Kidney epithelial cell (primary cell): ENCODE results near the gene PDE4B. TPM values are rescaled to one million over a fixed set of nuclear protein-coding genes. Genes with fewer than 3 reads are reported as not detected.

Experiments used
- DNase-seq: peaks from one replicate; pipeline ENCODE4 v3.0.0-alpha.2; 2010; ENCODE audit warnings: low read depth
- H3K27me3 ChIP-seq: 2 replicates; pipeline ENCODE4 v1.6.0; 2011; ENCODE audit warnings: low read length; ENCODE audit not compliant: control insufficient read depth, insufficient read depth
- H3K36me3 ChIP-seq: 2 replicates; pipeline ENCODE4 v1.5.1; 2011; ENCODE audit warnings: low read length; ENCODE audit not compliant: control insufficient read depth, insufficient read depth
- H3K4me3 ChIP-seq: 2 replicates; pipeline ENCODE4 v1.5.1; 2011; ENCODE audit warnings: low read depth, mild to moderate bottlenecking, control low read depth, low read length
- total RNA-seq: library from RNA; depleted of rRNA; stranded (reverse); fragments of >200 nt; gene quantifications from 2 replicates; pipeline ENCODE4 v1.2.3, GENCODE V29; 2015
- TF ChIP-seq, protein P1 (sequence below): IDR thresholded peaks from 2 replicates; pipeline ENCODE4 v1.5.1; 2011; ENCODE audit warnings: mild to moderate bottlenecking, moderate library complexity, low read length, control low read depth, inconsistent platforms; ENCODE audit not compliant: insufficient read depth, poor library complexity, severe bottlenecking

The PDE4B gene
- total RNA-seq, 1 donor from 2014 or later: 0.33 TPM

DNA sequence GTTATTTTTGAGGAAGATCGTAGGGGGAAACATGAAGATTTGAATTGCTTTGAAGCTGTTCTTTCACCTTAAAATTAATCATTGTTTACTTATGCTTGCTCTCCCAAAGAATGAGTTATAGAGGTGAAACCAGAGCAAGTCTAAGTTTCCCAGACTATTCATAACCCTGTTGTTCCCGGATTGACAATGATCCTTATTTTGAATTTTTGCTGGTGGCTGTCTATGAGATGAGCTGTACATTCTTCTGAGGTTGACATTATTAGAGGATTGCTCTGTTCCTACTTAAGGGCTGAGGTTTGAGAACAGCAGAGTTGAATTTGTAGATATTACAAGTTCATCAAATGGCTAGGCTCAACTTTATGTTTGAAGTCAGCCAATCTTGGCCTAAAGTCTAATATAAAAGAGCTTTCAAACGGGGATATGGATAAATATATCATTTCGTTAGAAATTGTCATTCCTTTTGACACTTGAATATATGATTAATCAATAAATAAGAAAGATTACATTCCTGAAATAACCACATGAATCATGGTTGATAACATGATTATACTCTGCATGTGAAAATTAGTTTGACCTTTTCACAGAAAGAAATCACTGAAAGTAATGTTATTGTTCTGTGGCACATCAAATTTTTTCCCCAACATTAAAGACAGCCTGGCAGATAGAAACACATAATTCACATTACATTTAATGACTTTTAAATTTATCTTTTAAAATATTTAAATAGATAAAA is 19.1 kb upstream of the PDE4B start:
- Histone ChIP-seq H3K36me3 (no peaks in the 10 kb centered on the region), H3K4me3 (no peak overlapping the region), H3K27me3 (no peaks in the 10 kb centered on the region)
- TF ChIP-seq, protein P1, sequence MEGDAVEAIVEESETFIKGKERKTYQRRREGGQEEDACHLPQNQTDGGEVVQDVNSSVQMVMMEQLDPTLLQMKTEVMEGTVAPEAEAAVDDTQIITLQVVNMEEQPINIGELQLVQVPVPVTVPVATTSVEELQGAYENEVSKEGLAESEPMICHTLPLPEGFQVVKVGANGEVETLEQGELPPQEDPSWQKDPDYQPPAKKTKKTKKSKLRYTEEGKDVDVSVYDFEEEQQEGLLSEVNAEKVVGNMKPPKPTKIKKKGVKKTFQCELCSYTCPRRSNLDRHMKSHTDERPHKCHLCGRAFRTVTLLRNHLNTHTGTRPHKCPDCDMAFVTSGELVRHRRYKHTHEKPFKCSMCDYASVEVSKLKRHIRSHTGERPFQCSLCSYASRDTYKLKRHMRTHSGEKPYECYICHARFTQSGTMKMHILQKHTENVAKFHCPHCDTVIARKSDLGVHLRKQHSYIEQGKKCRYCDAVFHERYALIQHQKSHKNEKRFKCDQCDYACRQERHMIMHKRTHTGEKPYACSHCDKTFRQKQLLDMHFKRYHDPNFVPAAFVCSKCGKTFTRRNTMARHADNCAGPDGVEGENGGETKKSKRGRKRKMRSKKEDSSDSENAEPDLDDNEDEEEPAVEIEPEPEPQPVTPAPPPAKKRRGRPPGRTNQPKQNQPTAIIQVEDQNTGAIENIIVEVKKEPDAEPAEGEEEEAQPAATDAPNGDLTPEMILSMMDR: no peak
- no peak for DNase-seq

DNA sequence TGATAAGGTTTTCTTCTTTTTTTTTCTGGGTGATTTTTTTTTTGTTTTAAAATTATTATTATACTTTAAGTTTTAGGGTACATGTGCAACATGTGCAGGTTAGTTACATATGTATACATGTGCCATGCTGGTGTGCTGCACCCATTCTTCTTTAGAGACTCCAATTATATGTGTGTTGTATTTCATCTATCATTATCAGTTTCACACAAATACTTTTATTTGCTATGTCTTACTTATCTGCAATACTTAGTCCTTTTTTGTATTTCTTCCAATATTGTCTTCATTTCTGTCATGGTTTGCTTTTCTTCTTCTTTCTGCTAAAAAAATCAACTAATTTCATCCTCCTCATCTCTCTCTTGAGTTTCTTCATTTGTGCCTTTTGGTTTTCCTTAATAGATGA is 3.9 kb upstream of the PDE4B start:
- no peaks in the 10 kb centered on the region for H3K36me3 ChIP-seq
- no peak for DNase-seq
- H3K27me3 ChIP-seq: peaks cover 21% of the 10 kb centered on the region
- H3K4me3 ChIP-seq: no peak overlapping the region
- TF ChIP-seq, protein P1: no peak

DNA sequence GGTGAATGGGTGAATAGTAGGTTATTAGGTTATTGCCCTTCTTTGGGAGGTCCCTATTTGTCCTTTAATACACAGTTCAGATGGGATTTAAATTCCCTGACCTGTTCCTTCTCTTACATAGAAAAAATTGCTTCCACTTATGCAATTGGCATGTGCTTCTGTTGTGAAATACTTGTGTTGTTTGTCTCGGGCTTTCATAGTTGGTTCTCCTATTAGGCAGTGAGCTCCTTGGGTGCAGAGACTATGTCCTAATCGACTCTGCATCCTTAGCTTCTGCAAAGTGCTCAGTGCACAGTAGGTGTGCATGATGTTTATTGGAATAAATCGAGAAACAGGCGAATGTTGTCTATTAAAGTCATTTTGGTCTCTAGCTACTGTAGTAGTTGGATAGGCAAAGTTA is 1.3 kb upstream of the PDE4B start:
- no peaks in the 10 kb centered on the region for H3K36me3 ChIP-seq
- H3K27me3 ChIP-seq: peaks cover 22% of the 10 kb centered on the region
- no peak for DNase-seq
- TF ChIP-seq, protein P1: no peak
- H3K4me3 ChIP-seq: no peak overlapping the region

DNA sequence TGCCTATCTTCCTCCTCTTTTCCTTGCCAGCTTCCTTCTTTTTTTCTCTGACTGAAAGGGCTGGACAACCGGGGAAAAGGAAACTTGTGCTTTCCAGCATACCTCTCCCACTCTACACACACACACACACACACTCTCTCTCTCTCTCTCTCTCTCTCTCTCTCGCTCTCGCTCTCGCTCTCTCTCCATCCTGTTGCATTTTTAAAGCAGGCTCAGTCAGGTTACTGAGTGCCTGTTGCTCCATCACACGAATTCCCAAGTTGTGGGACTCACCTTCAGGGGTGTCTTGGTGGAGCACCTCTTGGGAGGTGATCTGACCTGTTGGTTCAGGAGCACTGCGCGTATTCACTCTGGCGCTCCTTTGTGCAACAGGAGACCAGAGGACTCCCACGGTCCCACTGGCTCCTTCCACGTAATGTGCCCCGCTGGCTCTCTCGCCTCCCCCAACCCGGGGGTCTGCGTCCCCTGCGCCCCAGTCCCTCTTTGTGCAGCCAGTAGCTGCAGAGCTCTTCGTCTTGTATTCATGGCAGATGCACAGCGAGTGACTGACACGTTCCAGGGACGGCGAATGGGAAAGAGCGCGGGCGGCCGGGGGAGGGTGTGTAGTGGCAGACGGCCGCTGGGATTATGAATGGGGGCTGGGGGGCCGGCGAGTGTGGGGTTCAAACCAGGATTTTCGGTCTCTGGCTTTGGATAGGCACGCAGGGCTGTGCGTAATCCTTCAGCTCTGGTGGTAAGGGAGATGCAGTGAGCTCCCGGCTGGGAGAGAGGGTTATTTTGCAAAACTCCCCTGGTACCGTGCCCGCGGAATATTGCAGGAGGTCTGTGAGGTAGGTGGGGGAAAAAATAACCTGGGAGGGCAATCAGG is 660 bp upstream of the PDE4B start:
- TF ChIP-seq, protein P1: no peak
- Histone ChIP-seq H3K27me3 (peaks cover 22% of the 10 kb centered on the region), H3K36me3 (no peaks in the 10 kb centered on the region), H3K4me3 (peak overlapping the region; percentile 12)
- no peak for DNase-seq

DNA sequence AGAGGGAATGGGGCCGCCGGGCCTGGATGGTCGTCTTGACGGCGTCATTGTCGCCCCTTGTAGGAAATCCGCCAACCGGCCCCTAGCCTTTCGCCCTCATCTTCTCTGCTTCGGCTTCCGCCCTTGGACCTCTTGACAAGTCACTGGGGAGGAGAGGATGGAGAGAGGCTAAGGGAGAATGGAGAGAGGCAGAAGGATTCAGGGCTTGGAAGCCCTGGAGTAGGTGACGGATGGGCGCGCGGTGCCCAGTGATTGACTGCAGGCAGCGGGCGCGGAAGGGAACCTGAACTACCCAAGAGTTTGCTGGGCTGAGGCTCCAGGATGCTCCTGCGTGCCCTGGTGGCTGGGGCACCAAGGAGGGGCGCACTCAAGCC is 651 bp downstream of the PDE4B start:
- TF ChIP-seq, protein P1: no peak
- Histone ChIP-seq H3K36me3 (no peaks in the 10 kb centered on the region), H3K27me3 (peaks cover 22% of the 10 kb centered on the region), H3K4me3 (peak overlapping the region; percentile 12)
- no peak for DNase-seq
